GM12874 (cell line): Measurements from ENCODE around the gene SGK1.

Experiments
- CTCF ChIP-seq: IDR thresholded peaks from 2 replicates; pipeline ENCODE4 v1.5.1; 2011; ENCODE audit warnings: low read depth, mild to moderate bottlenecking, control low read depth, low read length, moderate library complexity; ENCODE audit not compliant: insufficient read depth

Gene SGK1

GRCh38 chr6:134352786-134353480 lies 35.0 kb upstream of the SGK1 start:
- no peak for TF ChIP-seq CTCF

GRCh38 chr6:134351615-134352474 lies 33.9 kb upstream of the SGK1 start:
- no peak for TF ChIP-seq CTCF

- no peak for TF ChIP-seq CTCF
Measured at GRCh38 chr6:134347885-134348805, 30.2 kb upstream of the SGK1 start.

GRCh38 chr6:134346932-134347545 lies 29.1 kb upstream of the SGK1 start:
- no peak for TF ChIP-seq CTCF

GRCh38 chr6:134345789-134346188 lies 27.9 kb upstream of the SGK1 start:
- no peak for TF ChIP-seq CTCF

GRCh38 chr6:134343066-134343465 lies 25.2 kb upstream of the SGK1 start:
- TF ChIP-seq CTCF = no peak

GRCh38 chr6:134341999-134342567 lies 24.2 kb upstream of the SGK1 start:
- no peak for TF ChIP-seq CTCF
